K562 (cell line): ENCODE data around the gene TBL1XR1. TPM values are rescaled to one million over a fixed set of nuclear protein-coding genes. Genes with fewer than 3 reads are reported as not detected.

Source experiments
- ATAC-seq: fragments of 200-7000 bp; cut with Tn5 transposase; 3 replicates; pipeline ENCODE4 v1.9.1; 2020; ENCODE audit warnings: moderate library complexity
- BruUV-seq: library from RNA; stranded (reverse); fragments of 400-500 nt; replicated peaks from 2 replicates; lab custom pipeline; 2021; lab: Mats Ljungman, UMichigan
- CTCF ChIA-PET: fragments of 300-600 bp; formaldehyde crosslinking; extraction: SDS; loops from one replicate; lab custom pipeline; 2021; ENCODE audit warnings: low intra/inter-chr PET ratio; lab: Yijun Ruan, JAX
- POLR2A ChIA-PET: fragments of 300-600, 350-650 bp; sonication (Branson Sonifier 250); formaldehyde crosslinking; extraction: SDS; loops from one replicate; lab custom pipeline; 2021; ENCODE audit warnings: antibody characterized with exemption, inconsistent platforms; lab: Yijun Ruan, JAX
- DNase-seq, 4 experiments: peaks; one replicate each; pipeline versions ENCODE4 v3.0.0 to v3.0.0-alpha.2; 2011 to 2018; ENCODE audit warnings: low spot score in 3 of 4, mixed read lengths in 3 of 4; ENCODE audit errors: extremely low read depth in 1 of 4
- FAIRE-seq: peaks from 2 replicates; lab custom pipeline; 2011; peaks lifted over from hg19 to GRCh38; lab: Jason Lieb, UNC
- H2AFZ ChIP-seq: 2 replicates; pipeline ENCODE4 v1.6.0; 2011; ENCODE audit warnings: low read depth, low read length, control low read depth, inconsistent platforms
- H3K27ac ChIP-seq: fragments of 200-600 bp; 3 replicates; pipeline ENCODE4 v1.8.0; 2011; ENCODE audit warnings: low read depth, mild to moderate bottlenecking, control low read depth, inconsistent platforms, low read length, moderate library complexity, mixed read lengths; ENCODE audit errors: extremely low read depth
- H3K27me3 ChIP-seq, 2 experiments: fragments of 300-600 bp in 1 of 2; 2 replicates in 1 of 2; 3 replicates in 1 of 2; pipeline versions ENCODE4 v1.6.0 to v1.8.0; 2011; ENCODE audit warnings: inconsistent platforms in 2 of 2, low read length in 2 of 2, mild to moderate bottlenecking in 1 of 2, mixed read lengths in 1 of 2, moderate library complexity in 1 of 2; ENCODE audit not compliant: control insufficient read depth in 2 of 2, insufficient read depth in 2 of 2
- H3K36me3 ChIP-seq: fragments of 300-600 bp; 3 replicates; pipeline ENCODE4 v1.8.0; 2011; ENCODE audit warnings: mild to moderate bottlenecking, low read length, inconsistent platforms; ENCODE audit not compliant: control insufficient read depth, insufficient read depth
- H3K4me1 ChIP-seq, 2 experiments: fragments of 200-600 bp in 1 of 2; replicated peaks in 1 of 2; 2 replicates in 1 of 2; 3 replicates in 1 of 2; pipeline versions ENCODE4 v1.5.1 to v1.8.0; 2011; ENCODE audit warnings: inconsistent platforms in 2 of 2, low read length in 2 of 2, mild to moderate bottlenecking in 1 of 2, mixed read lengths in 1 of 2, moderate library complexity in 1 of 2; ENCODE audit not compliant: control insufficient read depth in 2 of 2, insufficient read depth in 2 of 2
- H3K4me2 ChIP-seq: 2 replicates; pipeline ENCODE4 v1.6.1; 2011; ENCODE audit warnings: low read length, control low read depth, inconsistent platforms, mixed read lengths; ENCODE audit not compliant: insufficient read depth
- H3K4me3 ChIP-seq: fragments of 200-600 bp; sonication (generic), shearing (Covaris generic); 2 replicates; pipeline ENCODE4 v1.5.1; 2016; ENCODE audit warnings: control low read depth, inconsistent platforms
- H3K79me2 ChIP-seq: fragments of 200-600 bp; 3 replicates; pipeline ENCODE4 v1.8.0; 2011; ENCODE audit warnings: low read length, inconsistent platforms; ENCODE audit not compliant: control insufficient read depth, insufficient read depth
- H3K9ac ChIP-seq, 2 experiments: 2 replicates each; pipeline versions ENCODE4 v1.6.0 to v1.6.1; 2011; ENCODE audit warnings: low read depth in 2 of 2, low read length in 2 of 2, control low read depth in 1 of 2, inconsistent platforms in 1 of 2, mild to moderate bottlenecking in 1 of 2, mixed read lengths in 1 of 2; ENCODE audit not compliant: insufficient read depth in 1 of 2
- H3K9me1 ChIP-seq: one replicate; pipeline ENCODE4 v1.6.0; 2011; ENCODE audit warnings: inconsistent platforms, mild to moderate bottlenecking, low read length, moderate library complexity; ENCODE audit not compliant: control insufficient read depth, insufficient read depth
- H3K9me3 ChIP-seq: replicated peaks from 2 replicates; pipeline ENCODE4 v1.5.1; 2011; ENCODE audit warnings: low read depth, low read length, inconsistent platforms; ENCODE audit not compliant: control insufficient read depth, insufficient read depth
- H4K20me1 ChIP-seq: replicated peaks from 2 replicates; pipeline ENCODE4 v1.6.1; 2011; ENCODE audit warnings: low read length, inconsistent platforms, mixed read lengths; ENCODE audit not compliant: control insufficient read depth, insufficient read depth
- CBX5 ChIP-seq: IDR thresholded peaks from 2 replicates; pipeline ENCODE4 v1.6.1; 2014; ENCODE audit warnings: low read depth, borderline replicate concordance
- E2F4 ChIP-seq: sonication (generic); formaldehyde crosslinking; IDR thresholded peaks from 2 replicates; pipeline ENCODE4 v1.8.0; 2022; ENCODE audit warnings: mild to moderate bottlenecking, low read depth, missing genetic modification reagents
- KLF10 ChIP-seq: fragments of 250-450 bp; sonication (Bioruptor Pico); IDR thresholded peaks from 2 replicates; pipeline ENCODE4 v1.6.1; 2021; ENCODE audit warnings: matching md5 sums
- KLF16 ChIP-seq: IDR thresholded peaks from 2 replicates; pipeline ENCODE4 v1.6.1; 2016; ENCODE audit warnings: antibody characterized with exemption
- MTA2 ChIP-seq: fragments of 450-650 bp; IDR thresholded peaks from 2 replicates; pipeline ENCODE4 v1.6.1; 2016; ENCODE audit warnings: low read depth
- NCOA6 ChIP-seq: fragments of 450-650 bp; IDR thresholded peaks from 2 replicates; pipeline ENCODE4 v1.6.1; 2017; ENCODE audit warnings: mild to moderate bottlenecking
- TBP ChIP-seq: optimal IDR thresholded peaks from 2 replicates; pipeline ENCODE3; 2011; ENCODE audit warnings: low read depth, low read length, improper control_type of control experiment
- TEAD4 ChIP-seq, 2 experiments: sonication (generic) in 1 of 2; formaldehyde crosslinking in 1 of 2; IDR thresholded peaks; 2 replicates each; pipeline versions ENCODE4 v1.6.1 to v1.8.0; 2012 to 2022; ENCODE audit warnings: borderline replicate concordance in 1 of 2, inconsistent platforms in 1 of 2, low read length in 1 of 2, mild to moderate bottlenecking in 1 of 2, missing genetic modification reagents in 1 of 2
- XRCC3 ChIP-seq: fragments of 450-650 bp; IDR thresholded peaks from 2 replicates; pipeline ENCODE4 v1.6.1; 2017; ENCODE audit warnings: mild to moderate bottlenecking, moderate library complexity
- XRCC5 ChIP-seq: fragments of 200-400 bp; formaldehyde crosslinking; IDR thresholded peaks from 2 replicates; pipeline ENCODE4 v1.6.1; 2017; ENCODE audit warnings: low read depth, mild to moderate bottlenecking, low read length
- ZC3H4 ChIP-seq: sonication (generic); formaldehyde crosslinking; IDR thresholded peaks from 2 replicates; pipeline ENCODE4 v1.9.0; 2021; ENCODE audit warnings: missing genetic modification reagents, borderline replicate concordance
- ZNF133 ChIP-seq: fragments of 250-450 bp; sonication (Bioruptor Pico); IDR thresholded peaks from 2 replicates; pipeline ENCODE4 v1.4.0; 2020; ENCODE audit warnings: mild to moderate bottlenecking
- ZNF407 ChIP-seq: fragments of 450-650 bp; IDR thresholded peaks from 2 replicates; pipeline ENCODE4 v1.6.1; 2016; ENCODE audit warnings: low read depth
- ZNF41 ChIP-seq: fragments of 250-450 bp; sonication (Bioruptor Pico); conservative IDR thresholded peaks from 2 replicates; pipeline ENCODE4 v1.4.0; 2020; ENCODE audit warnings: mild to moderate bottlenecking
- WGBS: fragments of 100-300 bp; shearing (Covaris generic); methylation state at CpG from one replicate; pipeline ENCODE4 v1.1.6; 2016; ENCODE audit warnings: low coverage, mixed read lengths; ENCODE audit not compliant: insufficient coverage; ENCODE audit errors: missing lambda C conversion rate; 5-methylcytosine and 5-hydroxymethylcytosine counted together
- in situ Hi-C: fragments of 300-500 bp; cut with MboI; formaldehyde crosslinking; loops from 4 replicates; pipeline ENCODE4 v1.15.0; 2018; ENCODE audit warnings: inconsistent platforms, mixed read lengths
- intact Hi-C: fragments of 100-400 bp; cut with micrococcal nuclease; formaldehyde crosslinking; loops from 2 replicates; pipeline ENCODE4 v1.14.2; 2022
- polyA plus RNA-seq, 8 experiments: library from polyadenylated mRNA; depleted of rRNA in 4 of 8; stranded (reverse) in 5 of 8; unstranded in 3 of 8; fragments of >200 nt; fragmentation: Nextera tagmentation in 2 of 8; fragmentation: Illumina TruSeq in 1 of 8; extraction: Ambion mirVana in 2 of 8; extraction: Trizol in 1 of 8; gene quantifications; 2 replicates each; pipeline versions ENCODE4 v1.2.1 to v1.2.3, GENCODE V29; 2011 to 2014; ENCODE audit warnings: inconsistent platforms in 1 of 8, missing spikeins in 1 of 8
- total RNA-seq, 7 experiments: library from RNA; depleted of rRNA in 6 of 7; stranded (reverse); fragments of >200 nt in 6 of 7; fragmentation: Illumina TruSeq in 2 of 7; extraction: Trizol in 2 of 7; gene quantifications; 2 replicates each; pipeline versions ENCODE4 v1.2.1 to v1.2.3, GENCODE V29; 2011 to 2021; ENCODE audit warnings: low replicate concordance in 1 of 7

The TBL1XR1 gene
- total and polyA plus RNA-seq, 9 of the 15 experiments (the other 6 are each of a cell fraction or from before 2014, with no cell fraction given) = 19.6 to 171 (median 83.3) TPM

GRCh38 chr3:177136741-177137140, 60.5 kb downstream of the TBL1XR1 start (continued):
- TF ChIP-seq TEAD4 (IDR thresholded peaks at IDR 0.05; ENCODE audit: low read length) (no peak), TEAD4 (CRISPR knock-in tag; IDR thresholded peaks at IDR 0.05; ENCODE audit: borderline replicate concordance) (no peak), KLF16 (no peak), E2F4 (CRISPR knock-in tag) (no peak), MTA2 (no peak), ZC3H4 (no peak), NCOA6 (no peak)

GRCh38 chr3:177135841-177136492, 61.3 kb downstream of the TBL1XR1 start:
- H3K9me1 ChIP-seq = no peaks in the 10 kb centered on the region
- H3K9me3 ChIP-seq = no peaks in the 10 kb centered on the region
- intact Hi-C loops (no loop called here), in situ Hi-C loops (no loop called here)
- ATAC-seq (no peak), FAIRE-seq (no peak), DNase-seq (no peak)
- no peaks in the 10 kb centered on the region; the same call in 1 of the 2 replicates for H4K20me1 ChIP-seq
- H3K4me2 ChIP-seq = no peak overlapping the region
- BruUV-seq = no TSS peak
- peaks cover 0 to 2% of the 10 kb centered on the region in 2 experiments; a peak in 2 of 5 replicates for H3K4me1 ChIP-seq
- H3K27ac ChIP-seq = no peak overlapping the region
- ChIA-PET POLR2A (no interaction called here), CTCF (no interaction called here)
- no peak overlapping the region for H3K4me3 ChIP-seq
- peaks cover 21% of the 10 kb centered on the region; the same call in 2 of the 3 replicates for H3K36me3 ChIP-seq
- no peak overlapping the region for H3K9ac ChIP-seq
- H3K27me3 ChIP-seq = no peaks in the 10 kb centered on the region
- H2AFZ ChIP-seq = no peak overlapping the region
- H3K79me2 ChIP-seq = peaks cover 96% of the 10 kb centered on the region
- 80% methylated on average over 10 of the region's 10 CpGs for WGBS
- TF ChIP-seq ZNF41 (CRISPR knock-in tag) (no peak), XRCC5 (no peak), ZNF407 (no peak), KLF10 (no peak), XRCC3 (no peak), ZNF133 (CRISPR knock-in tag) (no peak), CBX5 (no peak), TBP (no peak)
